ENCODE measurements around the gene GRB10. TPM values are rescaled to one million over a fixed set of nuclear protein-coding genes. Genes with fewer than 3 reads are reported as not detected.

Gene GRB10
- total RNA-seq, 4 donors from 2014 or later: 37.1 to 109 (median 74.0) TPM

GRCh38 chr7:50775836-50776235 is 6.9 kb downstream of the GRB10 start:
- no peak for TF ChIP-seq CTCF (IDR thresholded peaks at IDR 0.05; ENCODE audit: low read depth)

GRCh38 chr7:50775231-50775630 is 7.5 kb downstream of the GRB10 start:
- no peak for TF ChIP-seq CTCF (IDR thresholded peaks at IDR 0.05; ENCODE audit: low read depth)

GRCh38 chr7:50774319-50774718 is 8.4 kb downstream of the GRB10 start:
- TF ChIP-seq CTCF (IDR thresholded peaks at IDR 0.05; ENCODE audit: low read depth): no peak

GRCh38 chr7:50771120-50772002 is 11.3 kb downstream of the GRB10 start:
- no peak for TF ChIP-seq CTCF (IDR thresholded peaks at IDR 0.05; ENCODE audit: low read depth)

- TF ChIP-seq CTCF (IDR thresholded peaks at IDR 0.05; ENCODE audit: low read depth): no peak
Measured at GRCh38 chr7:50768485-50769474, 13.9 kb downstream of the GRB10 start.

GRCh38 chr7:50766849-50767207 is 15.9 kb downstream of the GRB10 start:
- no peak for TF ChIP-seq CTCF (IDR thresholded peaks at IDR 0.05; ENCODE audit: low read depth)

Measured in subcutaneous adipose tissue (tissue), 4 donors.